DMS 273 (cell line): ENCODE data around the gene SOX1.
A peak's percentile ranks its signal among the peaks of the same experiment; 100 is the strongest.

Experiments used
- DNase-seq: peaks from one replicate; lab custom pipeline; 2025; ENCODE audit not compliant: unreplicated experiment; lab: John Stamatoyannopoulos, UW

The SOX1 gene

DNA sequence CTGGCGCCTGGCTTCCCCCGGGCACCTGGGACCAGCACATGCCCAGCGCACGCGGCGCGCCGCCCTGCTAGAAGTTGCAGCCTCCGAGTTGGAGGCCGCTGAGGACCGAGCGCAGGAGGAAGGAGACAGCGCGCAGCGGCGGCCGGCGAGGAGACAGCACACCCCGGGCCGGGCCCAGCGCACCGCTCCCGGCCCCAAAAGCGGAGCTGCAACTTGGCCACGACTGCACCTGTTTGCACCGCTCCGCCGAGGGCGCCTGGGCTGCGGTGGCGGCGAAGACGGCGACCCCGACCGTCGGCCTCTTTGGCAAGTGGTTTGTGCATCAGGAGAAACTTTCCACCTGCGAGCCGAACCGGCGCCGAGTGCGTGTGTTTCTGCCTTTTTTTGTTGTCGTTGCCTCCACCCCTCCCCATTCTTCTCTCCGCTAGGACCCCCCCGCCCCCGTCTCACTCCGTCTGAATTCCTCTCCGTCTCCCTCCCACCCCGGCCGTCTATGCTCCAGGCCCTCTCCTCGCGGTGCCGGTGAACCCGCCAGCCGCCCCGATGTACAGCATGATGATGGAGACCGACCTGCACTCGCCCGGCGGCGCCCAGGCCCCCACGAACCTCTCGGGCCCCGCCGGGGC, at the start of gene SOX1:
SOX1 (plus strand) TSS at position 34 of the 626 bp plus-strand sequence; CDS start at position 544, 510 bp downstream.
- peak; percentile 70 for DNase-seq

GRCh38 chr13:112024577-112024976, 42.4 kb upstream of the SOX1 start:
- DNase-seq: no peak

- no peak for DNase-seq
Observed at GRCh38 chr13:112027250-112027649, 39.7 kb upstream of the SOX1 start.

- DNase-seq: no peak
Observed at GRCh38 chr13:112028481-112028880, 38.5 kb upstream of the SOX1 start.

- DNase-seq: no peak
Observed at GRCh38 chr13:112029143-112029542, 37.8 kb upstream of the SOX1 start.

GRCh38 chr13:112032186-112032993, 34.6 kb upstream of the SOX1 start:
- no peak for DNase-seq

DNA sequence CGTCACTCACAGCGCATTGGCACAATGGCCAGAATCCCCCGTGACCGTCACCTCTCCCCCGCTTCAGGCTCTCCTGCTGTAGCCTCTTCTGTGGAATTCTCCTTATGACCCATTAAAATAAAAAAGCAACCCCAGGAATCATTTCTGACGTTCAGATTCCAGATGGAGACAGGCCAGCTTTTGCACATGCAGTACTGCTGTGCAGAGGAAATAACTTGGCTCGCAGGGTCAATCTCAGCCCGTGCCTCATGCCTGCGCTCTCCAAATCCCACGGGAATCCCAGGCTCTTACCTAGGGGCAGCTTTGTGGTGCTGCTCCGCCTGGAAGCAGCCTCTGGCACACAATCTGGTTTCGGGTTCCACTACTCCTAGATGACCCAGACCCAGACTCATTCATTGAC, 32.7 kb upstream of the SOX1 start:
- no peak for DNase-seq

- no peak for DNase-seq
Observed at GRCh38 chr13:112034846-112035245, 32.1 kb upstream of the SOX1 start.

- no peak for DNase-seq
Observed at GRCh38 chr13:112042496-112042895, 24.5 kb upstream of the SOX1 start.

- no peak for DNase-seq
Observed at GRCh38 chr13:112052213-112052612, 14.7 kb upstream of the SOX1 start.

DNA sequence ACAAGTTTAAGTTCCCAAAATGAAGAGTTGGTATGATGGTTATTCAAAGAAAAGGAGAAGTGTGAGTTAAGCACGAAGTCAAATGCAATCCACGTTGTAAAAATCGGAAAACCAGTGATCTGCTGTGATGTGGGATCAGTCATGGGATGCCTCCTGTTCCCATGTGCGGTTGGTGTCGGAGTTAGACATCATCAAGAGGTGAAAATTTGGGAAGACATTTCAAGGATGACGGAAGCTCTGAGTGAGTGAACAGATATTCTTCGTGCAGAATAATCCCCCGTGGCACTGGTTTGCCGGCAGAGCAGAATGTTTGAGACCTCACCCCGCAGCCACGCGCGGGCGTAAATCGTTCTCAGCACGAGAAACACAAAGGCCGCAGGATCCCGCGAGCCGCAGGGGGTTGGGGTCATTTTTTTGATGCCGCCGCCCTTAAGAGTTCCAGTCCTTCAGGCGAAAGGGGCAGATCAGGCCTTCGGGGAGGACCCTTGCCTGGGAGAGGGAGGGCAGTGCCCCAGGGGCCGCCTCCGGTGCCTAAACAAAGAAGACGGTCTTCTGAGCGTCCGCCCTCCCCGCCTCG, 13.7 kb upstream of the SOX1 start:
- no peak for DNase-seq

- peak; percentile 33 for DNase-seq
Observed at GRCh38 chr13:112053744-112054615, 13.0 kb upstream of the SOX1 start.

DNA sequence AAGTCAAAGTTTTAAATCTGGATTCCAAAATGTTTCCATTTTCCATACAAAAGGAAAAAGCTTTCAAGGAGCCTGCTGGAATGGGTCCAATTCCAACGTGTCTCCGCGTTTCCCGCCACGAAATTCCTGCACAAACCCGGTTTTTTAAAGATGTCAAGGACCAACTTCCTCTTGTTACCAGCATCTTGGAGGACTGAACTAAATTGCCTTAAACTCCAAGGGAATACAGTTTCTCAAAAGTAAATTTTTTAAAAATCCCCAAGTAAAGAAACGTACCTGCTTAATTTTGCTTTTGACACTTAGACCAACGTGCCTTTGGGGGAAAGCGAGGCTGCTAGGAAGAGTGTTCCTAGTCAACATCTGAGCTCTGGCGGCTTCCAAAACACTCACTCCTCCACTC, 12.3 kb upstream of the SOX1 start:
- DNase-seq: no peak

DNA sequence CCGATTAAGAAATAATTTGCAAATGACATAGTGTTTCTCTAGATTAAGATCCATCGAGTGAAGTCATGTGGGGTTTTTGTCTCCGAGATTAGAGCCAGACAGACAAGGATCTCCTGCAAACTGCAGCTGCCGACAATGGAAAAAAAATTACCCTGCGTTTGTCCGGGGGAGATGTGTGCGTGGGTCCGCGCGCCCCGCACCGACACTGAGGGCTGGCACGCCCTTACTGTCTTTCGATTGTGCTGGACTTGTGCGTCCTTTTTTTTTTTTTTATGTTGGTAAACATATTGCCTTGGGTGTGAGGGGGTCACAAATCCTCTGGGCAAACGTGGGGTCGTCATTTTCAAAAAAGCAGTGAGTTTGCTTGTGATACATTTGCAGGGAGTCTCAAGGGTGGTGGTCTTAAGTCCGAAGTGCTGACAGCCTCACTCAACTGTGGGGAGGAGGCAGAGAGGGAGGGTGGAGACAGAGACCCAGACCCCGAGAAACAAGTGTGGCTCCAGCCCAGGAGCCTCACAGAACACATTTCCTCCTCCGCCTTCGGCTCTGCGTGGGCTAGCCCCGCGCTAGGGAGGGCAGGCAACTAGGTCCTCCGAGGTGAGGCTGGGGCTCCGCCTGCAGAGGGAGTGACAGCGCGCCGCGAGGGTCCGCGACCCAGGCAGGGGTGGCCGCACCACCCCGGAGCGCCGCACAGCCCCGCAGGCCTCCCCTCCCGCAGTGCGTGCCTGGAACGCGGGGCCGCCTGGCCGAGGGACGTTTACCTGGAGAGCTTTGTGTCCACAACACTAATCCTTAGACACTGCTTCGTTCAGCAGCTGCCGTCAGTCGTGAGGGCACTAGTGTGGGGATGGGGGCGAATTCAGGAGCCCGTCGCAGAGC, 11.7 kb upstream of the SOX1 start:
- DNase-seq: no peak

DNA sequence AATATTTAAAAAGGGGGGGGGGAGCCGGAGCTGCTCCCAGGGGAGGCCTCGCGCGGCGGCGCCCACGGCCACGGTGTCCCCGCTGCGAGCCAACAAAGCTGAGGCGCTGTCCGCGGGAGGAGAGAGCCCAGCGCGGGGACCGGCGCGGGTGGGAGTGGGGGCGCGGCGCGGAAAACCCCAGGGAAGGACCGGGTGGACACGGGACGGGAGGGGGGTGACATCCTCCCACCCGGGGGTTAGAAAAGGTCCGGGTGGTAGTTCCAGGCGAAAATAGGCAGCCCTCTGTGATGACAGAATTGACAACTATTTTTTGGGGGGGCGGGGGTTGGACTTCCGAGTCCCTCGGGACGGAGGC, 11.1 kb upstream of the SOX1 start:
- no peak for DNase-seq

GRCh38 chr13:112056284-112056727, 10.6 kb upstream of the SOX1 start:
- DNase-seq: peak; percentile 27

DNA sequence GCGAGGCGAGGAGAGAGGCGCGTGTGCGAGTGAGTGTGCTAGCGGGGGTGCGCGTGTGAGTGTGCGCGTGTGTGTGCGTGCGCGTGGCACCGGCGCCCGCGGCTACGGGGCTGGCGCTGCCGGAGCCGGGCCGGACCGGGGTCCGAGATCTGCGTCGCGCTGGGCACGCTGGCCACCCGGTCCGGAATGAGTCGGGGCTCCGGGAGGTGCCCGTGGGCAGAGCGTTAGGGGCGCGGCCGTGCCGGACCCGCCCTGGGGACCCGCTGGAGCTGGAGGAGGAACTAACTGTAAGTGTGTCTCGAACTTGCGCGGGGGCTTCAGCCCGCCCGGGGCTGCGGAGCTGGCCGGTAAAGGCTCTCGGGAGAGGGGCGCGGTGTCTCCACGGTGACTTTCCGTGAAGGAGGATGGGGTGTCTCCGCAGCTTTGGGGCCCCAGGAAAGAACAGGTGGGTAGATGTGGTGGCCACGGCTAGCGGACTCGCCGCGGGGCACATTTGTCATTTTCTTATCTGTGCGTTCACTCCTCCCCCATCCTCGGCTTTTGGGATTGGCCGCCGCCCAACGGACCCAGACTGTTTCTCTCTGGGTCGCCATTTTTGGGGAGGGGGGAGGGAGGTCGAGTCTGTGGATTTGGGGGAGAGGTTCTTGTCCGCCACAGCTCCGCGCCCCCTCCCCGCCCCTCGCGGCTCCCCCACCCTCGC, 10.1 kb upstream of the SOX1 start:
- no peak for DNase-seq

GRCh38 chr13:112057439-112057735, 9.6 kb upstream of the SOX1 start:
- peak; percentile 21 for DNase-seq

DNA sequence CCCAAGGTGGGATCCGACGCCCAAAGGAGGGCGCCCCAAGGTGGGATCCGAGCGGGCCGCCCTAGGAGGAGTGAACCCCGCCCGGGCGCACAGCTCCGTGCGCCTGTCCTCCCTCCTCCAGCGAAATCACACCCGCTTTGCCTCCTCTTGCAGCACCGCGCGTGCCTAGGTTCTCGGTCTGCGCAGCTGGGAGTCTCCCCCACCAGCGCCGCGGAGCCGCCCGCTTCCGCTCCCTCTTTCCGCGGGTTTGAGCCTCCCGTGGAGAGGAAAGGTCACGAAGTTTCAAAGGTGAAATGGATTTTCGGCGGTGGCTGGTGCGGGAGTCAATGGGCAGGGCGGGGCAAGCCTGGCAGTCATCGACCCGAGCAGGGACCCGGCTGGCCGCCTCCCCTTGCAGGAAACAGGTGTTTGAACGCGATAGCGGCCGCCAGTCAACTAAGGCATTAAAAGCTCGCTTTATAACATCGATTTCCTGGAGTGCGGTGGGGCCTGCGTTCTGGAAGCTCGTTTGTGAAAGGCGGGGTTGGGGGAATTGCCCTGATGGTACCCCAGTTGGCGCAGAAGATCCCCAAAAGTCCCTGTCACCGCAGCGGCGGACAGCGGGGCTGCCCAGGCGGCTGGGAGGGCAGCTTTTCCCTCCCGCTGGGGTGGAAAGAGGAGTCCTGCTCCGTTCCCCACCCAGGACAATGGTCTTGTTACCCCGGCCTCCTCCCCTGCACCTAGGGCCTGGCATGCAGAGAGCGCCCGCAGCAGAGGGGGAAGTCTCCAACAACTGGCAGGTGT, 9.0 kb upstream of the SOX1 start:
- peak; percentile 44 for DNase-seq
